HepG2 (cell line): Measurements from ENCODE around the gene MIS18A. TPM values are rescaled to one million over a fixed set of nuclear protein-coding genes. Genes with fewer than 3 reads are reported as not detected.
A peak's percentile ranks its signal among the peaks of the same experiment; 100 is the strongest.

Experiments used
- FLYWCH1 ChIP-seq: sonication (generic); formaldehyde crosslinking; IDR thresholded peaks from 2 replicates; pipeline ENCODE4 v1.8.1; 2023; ENCODE audit warnings: mild to moderate bottlenecking, missing genetic modification reagents
- GATAD1 ChIP-seq: IDR thresholded peaks from 2 replicates; pipeline ENCODE4 v1.6.1; 2016; ENCODE audit warnings: missing genetic modification reagents, missing compliant biosample characterization
- JUND ChIP-seq: sonication (generic); formaldehyde crosslinking; IDR thresholded peaks from 2 replicates; pipeline ENCODE4 v1.8.0; 2022; ENCODE audit warnings: mild to moderate bottlenecking, missing genetic modification reagents
- NR3C1 ChIP-seq: sonication (generic); formaldehyde crosslinking; IDR thresholded peaks from 2 replicates; pipeline ENCODE4 v1.4.0; 2020; ENCODE audit warnings: missing genetic modification reagents
- REPIN1 ChIP-seq: sonication (generic); formaldehyde crosslinking; IDR thresholded peaks from 2 replicates; pipeline ENCODE4 v1.8.0; 2022; ENCODE audit warnings: missing genetic modification reagents, low read depth, mild to moderate bottlenecking, borderline replicate concordance
- SALL2 ChIP-seq: sonication (generic); formaldehyde crosslinking; IDR thresholded peaks from 2 replicates; pipeline ENCODE4 v1.8.1; 2023; ENCODE audit warnings: mild to moderate bottlenecking, missing genetic modification reagents, inconsistent platforms
- ZNF33B ChIP-seq: sonication (generic); formaldehyde crosslinking; IDR thresholded peaks from 2 replicates; pipeline ENCODE4 v1.5.1; 2020; ENCODE audit warnings: mild to moderate bottlenecking, missing genetic modification reagents
- ZNF34 ChIP-seq: sonication (generic); formaldehyde crosslinking; IDR thresholded peaks from 2 replicates; pipeline ENCODE4 v1.4.0; 2020; ENCODE audit warnings: mild to moderate bottlenecking, missing genetic modification reagents, borderline replicate concordance
- ZNF343 ChIP-seq: sonication (generic); formaldehyde crosslinking; IDR thresholded peaks from 2 replicates; pipeline ENCODE4 v1.4.0; 2020; ENCODE audit warnings: mild to moderate bottlenecking, missing genetic modification reagents
- ZNF484 ChIP-seq: sonication (generic); formaldehyde crosslinking; IDR thresholded peaks from 2 replicates; pipeline ENCODE4 v1.5.1; 2020; ENCODE audit warnings: mild to moderate bottlenecking, low read depth, missing genetic modification reagents, borderline replicate concordance
- ZNF530 ChIP-seq: sonication (generic); formaldehyde crosslinking; IDR thresholded peaks from 2 replicates; pipeline ENCODE4 v1.5.0; 2020; ENCODE audit warnings: low read depth, mild to moderate bottlenecking, missing genetic modification reagents
- ZNF672 ChIP-seq: sonication (generic); formaldehyde crosslinking; IDR thresholded peaks from 2 replicates; pipeline ENCODE4 v1.8.1; 2022; ENCODE audit warnings: missing genetic modification reagents
- ZNF883 ChIP-seq: sonication (generic); formaldehyde crosslinking; IDR thresholded peaks from 2 replicates; pipeline ENCODE4 v1.5.1; 2020; ENCODE audit warnings: mild to moderate bottlenecking, missing genetic modification reagents; ENCODE audit errors: not compliant biosample characterization
- ZSCAN29 ChIP-seq: sonication (generic); formaldehyde crosslinking; conservative IDR thresholded peaks from 2 replicates; pipeline ENCODE4 v1.4.0; 2020; ENCODE audit warnings: mild to moderate bottlenecking, missing genetic modification reagents
- polyA plus RNA-seq, 8 experiments: library from polyadenylated mRNA; depleted of rRNA in 3 of 8; stranded (reverse) in 7 of 8; unstranded in 1 of 8; fragments of >200 nt; fragmentation: Illumina TruSeq in 4 of 8; extraction: Trizol in 4 of 8; gene quantifications; 2 replicates each; pipeline versions ENCODE4 v1.2.1 to v1.2.3, GENCODE V29; 2011 to 2016; ENCODE audit warnings: low read depth in 4 of 8, missing spikeins in 1 of 8, mixed read lengths in 1 of 8; ENCODE audit not compliant: insufficient read depth in 1 of 8
- total RNA-seq, 5 experiments: library from RNA; depleted of rRNA; stranded (reverse); fragments of >200 nt; fragmentation: Illumina TruSeq; extraction: Trizol; gene quantifications; 2 replicates each; pipeline ENCODE4 v1.2.3, GENCODE V29; 2016; ENCODE audit warnings: low read depth in 1 of 5
- TF ChIP-seq, protein P1 (sequence below): sonication (generic); formaldehyde crosslinking; IDR thresholded peaks from 2 replicates; pipeline ENCODE4 v1.5.0; 2020; ENCODE audit warnings: mild to moderate bottlenecking, missing genetic modification reagents
- TF ChIP-seq, protein P2 (sequence below): fragments of 450-650 bp; IDR thresholded peaks from 2 replicates; pipeline ENCODE4 v1.6.1; 2016
- TF ChIP-seq, protein P3 (sequence below): sonication (generic); formaldehyde crosslinking; IDR thresholded peaks from 2 replicates; pipeline ENCODE4 v1.5.1; 2020; ENCODE audit warnings: missing genetic modification reagents, mild to moderate bottlenecking, borderline replicate concordance
- TF ChIP-seq, protein P4 (sequence below): sonication (generic); formaldehyde crosslinking; IDR thresholded peaks from 2 replicates; pipeline ENCODE4 v1.5.0; 2020; ENCODE audit warnings: mild to moderate bottlenecking, low read depth, missing genetic modification reagents, borderline replicate concordance
- TF ChIP-seq, protein P5 (sequence below): sonication (generic); formaldehyde crosslinking; IDR thresholded peaks from 2 replicates; pipeline ENCODE4 v1.5.0; 2020; ENCODE audit warnings: missing genetic modification reagents
- TF ChIP-seq, protein P6 (sequence below): sonication (generic); formaldehyde crosslinking; IDR thresholded peaks from 2 replicates; pipeline ENCODE4 v1.4.0; 2020; ENCODE audit warnings: missing genetic modification reagents
- TF ChIP-seq, protein P7 (sequence below): sonication (generic); formaldehyde crosslinking; IDR thresholded peaks from 2 replicates; pipeline ENCODE4 v1.4.0; 2020; ENCODE audit warnings: missing genetic modification reagents

Gene MIS18A
- total and polyA plus RNA-seq, 2 of the 13 experiments (the other 11 are each of a cell fraction or from before 2014, with no cell fraction given) = 11.2 to 41.4 TPM

DNA sequence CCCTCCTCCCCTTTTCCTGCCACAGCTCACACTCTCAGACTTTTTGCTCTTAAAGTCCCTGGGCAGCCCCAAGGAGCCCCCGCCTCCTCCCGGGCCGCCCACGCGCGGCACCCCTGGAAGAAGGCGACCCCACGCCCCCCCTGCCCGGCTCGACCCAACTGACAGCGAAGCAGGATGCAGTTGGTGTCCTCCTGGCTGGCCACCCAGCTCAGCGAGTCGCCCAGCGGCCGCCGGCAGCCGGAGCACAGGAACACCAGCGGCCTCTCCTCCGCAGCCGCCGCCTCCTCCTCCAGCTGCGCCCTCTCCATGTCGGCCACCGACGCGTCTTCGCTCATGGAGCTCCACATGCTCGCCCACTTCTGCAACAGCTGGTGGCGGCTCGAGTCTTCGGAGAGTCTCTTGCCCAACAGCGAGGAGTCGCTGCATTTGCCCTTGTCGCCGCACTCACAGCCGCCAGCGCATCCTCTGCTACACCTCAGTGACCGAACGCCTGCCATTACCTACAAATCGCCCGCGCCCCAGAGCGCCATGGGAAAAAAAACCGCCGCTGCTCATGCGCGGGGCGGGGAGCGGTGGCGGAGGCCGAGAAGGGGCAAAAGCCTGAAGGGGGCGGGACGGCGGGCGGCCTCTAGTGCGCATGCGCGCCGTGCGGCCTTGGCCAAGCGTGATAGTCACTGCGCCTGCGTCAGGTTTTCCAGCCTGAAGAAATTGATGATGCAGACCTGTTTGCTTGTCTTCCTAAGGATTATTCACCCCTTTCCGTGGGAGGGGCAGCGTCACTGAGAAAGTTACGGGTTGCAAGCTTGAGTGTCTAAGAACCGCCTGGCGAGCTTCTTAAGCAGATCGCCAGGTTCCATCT, at the start of gene MIS18A (continued):
- TF ChIP-seq, protein P1, sequence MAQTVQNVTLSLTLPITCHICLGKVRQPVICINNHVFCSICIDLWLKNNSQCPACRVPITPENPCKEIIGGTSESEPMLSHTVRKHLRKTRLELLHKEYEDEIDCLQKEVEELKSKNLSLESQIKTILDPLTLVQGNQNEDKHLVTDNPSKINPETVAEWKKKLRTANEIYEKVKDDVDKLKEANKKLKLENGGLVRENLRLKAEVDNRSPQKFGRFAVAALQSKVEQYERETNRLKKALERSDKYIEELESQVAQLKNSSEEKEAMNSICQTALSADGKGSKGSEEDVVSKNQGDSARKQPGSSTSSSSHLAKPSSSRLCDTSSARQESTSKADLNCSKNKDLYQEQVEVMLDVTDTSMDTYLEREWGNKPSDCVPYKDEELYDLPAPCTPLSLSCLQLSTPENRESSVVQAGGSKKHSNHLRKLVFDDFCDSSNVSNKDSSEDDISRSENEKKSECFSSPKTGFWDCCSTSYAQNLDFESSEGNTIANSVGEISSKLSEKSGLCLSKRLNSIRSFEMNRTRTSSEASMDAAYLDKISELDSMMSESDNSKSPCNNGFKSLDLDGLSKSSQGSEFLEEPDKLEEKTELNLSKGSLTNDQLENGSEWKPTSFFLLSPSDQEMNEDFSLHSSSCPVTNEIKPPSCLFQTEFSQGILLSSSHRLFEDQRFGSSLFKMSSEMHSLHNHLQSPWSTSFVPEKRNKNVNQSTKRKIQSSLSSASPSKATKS (CRISPR knock-in tag) = no peak
- TF ChIP-seq ZSCAN29 (CRISPR knock-in tag) (0 out of 2 replicates have a peak, but pooled peaks have one; percentile 12), ZNF33B (CRISPR knock-in tag) (no peak), ZNF34 (CRISPR knock-in tag) (no peak), FLYWCH1 (CRISPR knock-in tag) (no peak), ZNF343 (CRISPR knock-in tag) (no peak), ZNF883 (CRISPR knock-in tag) (peak; percentile 76), ZNF530 (CRISPR knock-in tag) (no peak), ZNF484 (CRISPR knock-in tag) (no peak), GATAD1 (CRISPR knock-in tag) (peak; percentile 99), JUND (no peak), SALL2 (CRISPR knock-in tag) (peak; percentile 88), REPIN1 (CRISPR knock-in tag) (peak; percentile 76; the same call in 1 of the 2 replicates), NR3C1 (CRISPR knock-in tag) (no peak), ZNF672 (CRISPR knock-in tag) (no peak)
- TF ChIP-seq, protein P2, sequence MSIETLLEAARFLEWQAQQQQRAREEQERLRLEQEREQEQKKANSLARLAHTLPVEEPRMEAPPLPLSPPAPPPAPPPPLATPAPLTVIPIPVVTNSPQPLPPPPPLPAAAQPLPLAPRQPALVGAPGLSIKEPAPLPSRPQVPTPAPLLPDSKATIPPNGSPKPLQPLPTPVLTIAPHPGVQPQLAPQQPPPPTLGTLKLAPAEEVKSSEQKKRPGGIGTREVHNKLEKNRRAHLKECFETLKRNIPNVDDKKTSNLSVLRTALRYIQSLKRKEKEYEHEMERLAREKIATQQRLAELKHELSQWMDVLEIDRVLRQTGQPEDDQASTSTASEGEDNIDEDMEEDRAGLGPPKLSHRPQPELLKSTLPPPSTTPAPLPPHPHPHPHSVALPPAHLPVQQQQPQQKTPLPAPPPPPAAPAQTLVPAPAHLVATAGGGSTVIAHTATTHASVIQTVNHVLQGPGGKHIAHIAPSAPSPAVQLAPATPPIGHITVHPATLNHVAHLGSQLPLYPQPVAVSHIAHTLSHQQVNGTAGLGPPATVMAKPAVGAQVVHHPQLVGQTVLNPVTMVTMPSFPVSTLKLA = peak; percentile 19; the same call in 1 of the 2 replicates
- TF ChIP-seq, protein P3, sequence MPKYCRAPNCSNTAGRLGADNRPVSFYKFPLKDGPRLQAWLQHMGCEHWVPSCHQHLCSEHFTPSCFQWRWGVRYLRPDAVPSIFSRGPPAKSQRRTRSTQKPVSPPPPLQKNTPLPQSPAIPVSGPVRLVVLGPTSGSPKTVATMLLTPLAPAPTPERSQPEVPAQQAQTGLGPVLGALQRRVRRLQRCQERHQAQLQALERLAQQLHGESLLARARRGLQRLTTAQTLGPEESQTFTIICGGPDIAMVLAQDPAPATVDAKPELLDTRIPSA = no peak
- TF ChIP-seq, protein P4, sequence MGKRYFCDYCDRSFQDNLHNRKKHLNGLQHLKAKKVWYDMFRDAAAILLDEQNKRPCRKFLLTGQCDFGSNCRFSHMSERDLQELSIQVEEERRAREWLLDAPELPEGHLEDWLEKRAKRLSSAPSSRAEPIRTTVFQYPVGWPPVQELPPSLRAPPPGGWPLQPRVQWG = no peak
- TF ChIP-seq, protein P5, sequence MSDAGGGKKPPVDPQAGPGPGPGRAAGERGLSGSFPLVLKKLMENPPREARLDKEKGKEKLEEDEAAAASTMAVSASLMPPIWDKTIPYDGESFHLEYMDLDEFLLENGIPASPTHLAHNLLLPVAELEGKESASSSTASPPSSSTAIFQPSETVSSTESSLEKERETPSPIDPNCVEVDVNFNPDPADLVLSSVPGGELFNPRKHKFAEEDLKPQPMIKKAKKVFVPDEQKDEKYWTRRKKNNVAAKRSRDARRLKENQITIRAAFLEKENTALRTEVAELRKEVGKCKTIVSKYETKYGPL = no peak
- TF ChIP-seq, protein P6, sequence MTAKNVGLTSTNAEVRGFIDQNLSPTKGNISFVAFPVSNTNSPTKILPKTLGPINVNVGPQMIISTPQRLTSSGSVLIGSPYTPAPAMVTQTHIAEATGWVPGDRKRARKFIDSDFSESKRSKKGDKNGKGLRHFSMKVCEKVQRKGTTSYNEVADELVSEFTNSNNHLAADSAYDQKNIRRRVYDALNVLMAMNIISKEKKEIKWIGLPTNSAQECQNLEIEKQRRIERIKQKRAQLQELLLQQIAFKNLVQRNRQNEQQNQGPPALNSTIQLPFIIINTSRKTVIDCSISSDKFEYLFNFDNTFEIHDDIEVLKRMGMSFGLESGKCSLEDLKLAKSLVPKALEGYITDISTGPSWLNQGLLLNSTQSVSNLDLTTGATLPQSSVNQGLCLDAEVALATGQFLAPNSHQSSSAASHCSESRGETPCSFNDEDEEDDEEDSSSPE (CRISPR knock-in tag) = peak; percentile 98
- TF ChIP-seq, protein P7, sequence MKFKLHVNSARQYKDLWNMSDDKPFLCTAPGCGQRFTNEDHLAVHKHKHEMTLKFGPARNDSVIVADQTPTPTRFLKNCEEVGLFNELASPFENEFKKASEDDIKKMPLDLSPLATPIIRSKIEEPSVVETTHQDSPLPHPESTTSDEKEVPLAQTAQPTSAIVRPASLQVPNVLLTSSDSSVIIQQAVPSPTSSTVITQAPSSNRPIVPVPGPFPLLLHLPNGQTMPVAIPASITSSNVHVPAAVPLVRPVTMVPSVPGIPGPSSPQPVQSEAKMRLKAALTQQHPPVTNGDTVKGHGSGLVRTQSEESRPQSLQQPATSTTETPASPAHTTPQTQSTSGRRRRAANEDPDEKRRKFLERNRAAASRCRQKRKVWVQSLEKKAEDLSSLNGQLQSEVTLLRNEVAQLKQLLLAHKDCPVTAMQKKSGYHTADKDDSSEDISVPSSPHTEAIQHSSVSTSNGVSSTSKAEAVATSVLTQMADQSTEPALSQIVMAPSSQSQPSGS = no peak
